ENCODE results near the gene BAHCC1. TPM values are rescaled to one million over a fixed set of nuclear protein-coding genes. Genes with fewer than 3 reads are reported as not detected.
A peak's percentile ranks its signal among the peaks of the same experiment; 100 is the strongest.

The BAHCC1 gene
- total RNA-seq, 6 donors from 2014 or later, result 8.2 to 81.7 (median 21.0) TPM

DNA sequence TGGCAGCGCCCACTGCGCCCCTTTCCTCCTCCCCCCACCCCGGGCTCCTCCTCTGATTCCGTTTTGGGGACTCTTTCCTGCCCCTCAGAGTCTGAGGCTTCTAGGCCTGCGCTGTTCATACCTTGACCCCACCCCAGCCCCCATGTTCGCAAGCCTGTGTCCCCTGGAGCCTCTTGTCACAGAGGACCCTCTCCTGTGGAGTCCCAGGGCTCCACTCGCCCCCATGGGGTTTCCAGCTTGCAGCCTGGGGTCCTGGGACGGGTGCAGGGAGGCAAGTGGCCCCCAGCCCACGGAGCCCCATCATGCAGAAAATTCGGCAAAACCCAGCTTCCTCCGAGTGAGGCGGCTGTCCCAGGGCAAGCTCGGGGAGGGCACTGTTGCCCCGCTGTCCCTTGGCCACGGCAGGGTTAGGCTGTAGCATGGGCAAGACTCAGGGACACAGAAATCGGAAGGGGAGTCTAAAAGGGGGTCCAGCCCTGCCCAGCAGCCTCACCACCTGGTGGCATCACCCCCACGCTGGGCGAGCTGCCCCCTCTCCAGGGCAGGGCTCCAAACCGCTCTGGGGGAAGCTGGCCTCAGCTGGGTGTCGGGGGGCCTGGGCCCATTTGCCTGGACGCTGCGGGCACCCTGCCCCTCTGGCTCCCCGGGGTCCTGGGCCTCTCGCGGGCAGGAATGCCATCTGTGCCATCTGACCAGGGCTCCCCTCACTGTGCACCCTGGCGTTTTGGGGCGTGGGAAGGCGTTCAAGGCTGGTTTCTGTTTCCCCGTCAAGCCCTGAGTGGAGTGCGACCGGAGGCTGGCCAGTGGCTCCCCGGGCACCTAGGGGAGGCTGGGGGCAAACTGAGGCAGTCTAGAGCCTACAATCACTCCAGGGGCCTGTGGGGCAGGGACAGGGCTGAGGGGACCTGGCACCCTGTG, 11.5 kb upstream of the BAHCC1 start:
- peak in 1 of 2 donors; percentile 74 for DNase-seq
- no peak overlapping the region for H3K27ac ChIP-seq
- no peak for TF ChIP-seq EP300 (IDR thresholded peaks at IDR 0.05)
- no peak for TF ChIP-seq POLR2A (IDR thresholded peaks at IDR 0.05)
- TF ChIP-seq, protein P1, sequence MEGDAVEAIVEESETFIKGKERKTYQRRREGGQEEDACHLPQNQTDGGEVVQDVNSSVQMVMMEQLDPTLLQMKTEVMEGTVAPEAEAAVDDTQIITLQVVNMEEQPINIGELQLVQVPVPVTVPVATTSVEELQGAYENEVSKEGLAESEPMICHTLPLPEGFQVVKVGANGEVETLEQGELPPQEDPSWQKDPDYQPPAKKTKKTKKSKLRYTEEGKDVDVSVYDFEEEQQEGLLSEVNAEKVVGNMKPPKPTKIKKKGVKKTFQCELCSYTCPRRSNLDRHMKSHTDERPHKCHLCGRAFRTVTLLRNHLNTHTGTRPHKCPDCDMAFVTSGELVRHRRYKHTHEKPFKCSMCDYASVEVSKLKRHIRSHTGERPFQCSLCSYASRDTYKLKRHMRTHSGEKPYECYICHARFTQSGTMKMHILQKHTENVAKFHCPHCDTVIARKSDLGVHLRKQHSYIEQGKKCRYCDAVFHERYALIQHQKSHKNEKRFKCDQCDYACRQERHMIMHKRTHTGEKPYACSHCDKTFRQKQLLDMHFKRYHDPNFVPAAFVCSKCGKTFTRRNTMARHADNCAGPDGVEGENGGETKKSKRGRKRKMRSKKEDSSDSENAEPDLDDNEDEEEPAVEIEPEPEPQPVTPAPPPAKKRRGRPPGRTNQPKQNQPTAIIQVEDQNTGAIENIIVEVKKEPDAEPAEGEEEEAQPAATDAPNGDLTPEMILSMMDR (IDR thresholded peaks at IDR 0.05), result no peak
- TF ChIP-seq POLR2AphosphoS5 (IDR thresholded peaks at IDR 0.05), result no peak

DNA sequence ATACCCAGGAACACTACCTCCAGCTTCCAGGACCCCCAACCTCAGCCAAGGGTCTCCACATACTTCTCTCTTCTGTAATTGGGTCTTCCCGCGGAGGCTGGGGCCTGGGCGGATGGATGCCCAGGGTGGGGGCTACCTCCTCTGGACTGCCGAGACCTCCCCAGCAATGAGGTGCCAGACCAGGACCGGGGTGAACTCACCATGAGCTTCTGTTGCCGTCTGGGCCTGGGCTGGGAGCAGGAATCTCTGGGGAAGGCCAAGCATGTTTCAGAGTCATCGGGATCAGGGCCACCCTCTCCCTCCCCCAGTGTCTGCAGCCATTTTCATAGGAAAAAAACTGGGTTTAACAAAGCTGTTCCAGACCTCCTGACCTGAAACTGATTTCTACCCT, 10.3 kb upstream of the BAHCC1 start:
- peak overlapping the region in 1 of 4 donors; percentile 97 for H3K27ac ChIP-seq
- H3K27me3 ChIP-seq, result peaks cover 0 to 12% (median 0%) of the 10 kb centered on the region in 4 donors
- H3K4me3 ChIP-seq, result no peak overlapping the region
- no peak for DNase-seq
- no peaks in the 10 kb centered on the region for H3K36me3 ChIP-seq
- no peak for TF ChIP-seq POLR2AphosphoS5 (IDR thresholded peaks at IDR 0.05)
- TF ChIP-seq EP300 (IDR thresholded peaks at IDR 0.05), result no peak
- 90 to 91% methylated on average over 6 to 7 of the region's 7 CpGs for WGBS, 2 donors
- no peaks in the 10 kb centered on the region for H3K9me3 ChIP-seq
- peaks cover 25 to 41% (median 30%) of the 10 kb centered on the region in 4 donors for H3K4me1 ChIP-seq
- ATAC-seq (ENCODE audit: low FRiP score in 2 of 2), result no peak

More for the DNA sequence above, 11.5 kb upstream of the BAHCC1 start:
- ATAC-seq (ENCODE audit: low FRiP score in 2 of 2), result no peak
- H3K9me3 ChIP-seq, result no peaks in the 10 kb centered on the region
- H3K36me3 ChIP-seq, result no peaks in the 10 kb centered on the region
- H3K4me3 ChIP-seq, result no peak overlapping the region
- peaks cover 18 to 31% (median 20%) of the 10 kb centered on the region in 4 donors for H3K4me1 ChIP-seq
- WGBS, 2 donors, result 93 to 95% methylated on average over 20 to 22 of the region's 32 CpGs
- peaks cover 0 to 12% (median 0%) of the 10 kb centered on the region in 4 donors for H3K27me3 ChIP-seq

DNA sequence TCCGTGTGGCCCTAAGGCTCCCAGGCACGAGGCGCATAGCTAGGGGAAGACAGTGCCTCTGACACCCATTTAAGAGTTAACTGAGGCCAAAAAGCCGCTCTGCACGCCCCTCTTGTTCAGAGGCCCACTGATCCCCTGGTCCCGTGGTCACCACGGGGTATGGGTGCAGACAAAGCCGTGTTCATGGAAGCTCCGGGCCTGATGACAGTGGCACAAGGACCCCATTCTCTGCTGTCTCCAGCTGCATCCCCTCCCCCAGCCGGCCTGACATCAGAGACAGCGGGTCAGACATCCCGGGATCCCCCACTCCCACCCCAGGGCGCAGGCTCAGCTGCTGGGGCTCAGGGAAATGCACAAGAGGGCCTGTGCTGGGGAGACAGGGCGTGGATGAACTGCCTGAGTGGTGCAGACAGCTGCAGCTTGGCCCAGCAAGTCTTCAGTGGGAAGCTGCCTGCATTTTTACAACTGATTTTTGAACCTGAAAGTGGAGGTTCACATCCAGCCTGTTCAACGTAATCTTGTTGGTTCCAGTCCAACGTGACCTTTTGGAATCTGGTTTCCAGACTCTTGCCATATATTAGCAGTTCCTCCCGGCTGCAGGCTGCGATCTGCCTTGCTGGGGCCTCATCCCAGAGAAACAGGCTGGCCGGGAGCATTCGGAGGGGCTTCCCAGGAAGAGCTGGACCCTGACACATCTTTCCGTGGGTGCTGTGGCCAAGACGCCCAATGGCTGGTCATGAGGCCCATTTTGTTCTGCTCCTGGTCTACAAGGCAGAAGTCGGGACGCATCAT, 9.7 kb upstream of the BAHCC1 start:
- Histone ChIP-seq H3K9me3 (no peaks in the 10 kb centered on the region), H3K36me3 (no peaks in the 10 kb centered on the region), H3K27me3 (peaks cover 0 to 12% (median 0%) of the 10 kb centered on the region in 4 donors), H3K4me3 (no peak overlapping the region), H3K4me1 (peaks cover 25 to 47% (median 30%) of the 10 kb centered on the region in 4 donors), H3K27ac (peak overlapping the region in 3 of 4 donors; percentile 38 to 98 (median 97))
- 78 to 80% methylated on average over 7 to 24 of the region's 24 CpGs for WGBS, 2 donors
- no peak for DNase-seq
- no peak for TF ChIP-seq POLR2A (IDR thresholded peaks at IDR 0.05)
- TF ChIP-seq, protein P1 (IDR thresholded peaks at IDR 0.05), result no peak
- TF ChIP-seq EP300 (IDR thresholded peaks at IDR 0.05), result no peak
- no peak for TF ChIP-seq POLR2AphosphoS5 (IDR thresholded peaks at IDR 0.05)
- no peak for ATAC-seq (ENCODE audit: low FRiP score in 2 of 2)

DNA sequence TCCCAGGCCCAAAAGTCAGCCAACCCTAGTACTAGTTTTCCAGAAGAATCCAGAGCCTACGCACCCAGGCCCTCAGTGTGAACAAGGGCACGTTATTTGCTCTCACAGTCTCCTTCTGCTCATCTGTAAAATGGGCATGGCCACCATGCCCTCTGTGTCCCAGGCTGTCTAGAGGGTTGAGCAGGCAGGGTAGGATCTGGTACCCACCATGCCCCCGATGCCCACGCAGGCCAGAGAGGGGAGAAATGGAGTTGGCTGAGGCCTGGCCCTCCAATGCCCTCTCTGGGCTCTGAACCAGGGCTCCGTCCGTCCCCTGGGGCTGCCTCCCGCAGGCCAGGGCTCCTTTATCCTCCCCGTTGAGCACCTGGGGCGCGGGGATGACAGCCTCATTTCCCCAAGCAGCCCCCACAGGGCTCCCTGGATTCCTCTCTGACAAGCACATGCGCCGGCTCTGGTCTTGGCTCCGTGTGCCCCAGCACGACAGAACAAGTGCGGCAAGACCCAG, 9.1 kb upstream of the BAHCC1 start:
- ATAC-seq (ENCODE audit: low FRiP score in 2 of 2), result no peak
- Histone ChIP-seq H3K36me3 (no peaks in the 10 kb centered on the region), H3K27ac (peak overlapping the region; percentile 95 to 98 (median 96)), H3K4me1 (peaks cover 26 to 52% (median 34%) of the 10 kb centered on the region in 4 donors), H3K9me3 (no peaks in the 10 kb centered on the region), H3K4me3 (peak overlapping the region in 3 of 4 donors; percentile 70 to 83 (median 74)), H3K27me3 (peaks cover 0 to 12% (median 0%) of the 10 kb centered on the region in 4 donors)
- 37 to 47% methylated on average over 3 to 15 of the region's 15 CpGs for WGBS, 2 donors
- no peak for TF ChIP-seq EP300 (IDR thresholded peaks at IDR 0.05)
- TF ChIP-seq, protein P1 (IDR thresholded peaks at IDR 0.05), result peak in 1 of 6 experiments; percentile 14
- no peak for TF ChIP-seq POLR2A (IDR thresholded peaks at IDR 0.05)
- TF ChIP-seq POLR2AphosphoS5 (IDR thresholded peaks at IDR 0.05), result no peak
- no peak for DNase-seq
